SKM-1 treated with dmso at 0.1 percent for 144 hours (cell line): Measurements from ENCODE around the gene NELFA.
"Not testable (repeated sequence)": the region's sequence is repeated elsewhere in the genome, so short reads cannot be mapped to it uniquely, and the experiment has no call there.

ENCODE experiments used
- DNase-seq: peaks from one replicate; lab custom pipeline; 2025; ENCODE audit not compliant: unreplicated experiment; lab: John Stamatoyannopoulos, UW

Gene NELFA

GRCh38 chr4:1994938-1995337 lies 13.8 kb downstream of the NELFA start:
- DNase-seq = no peak

- not testable (repeated sequence) for DNase-seq
These were observed 14.9 kb downstream of the NELFA start for GRCh38 chr4:1993718-1994516.

- DNase-seq = no peak
These were observed 15.6 kb downstream of the NELFA start for GRCh38 chr4:1993169-1993516.

- DNase-seq = no peak
These were observed 16.2 kb downstream of the NELFA start for GRCh38 chr4:1992468-1993168.

- DNase-seq = no peak
These were observed 17.0 kb downstream of the NELFA start for GRCh38 chr4:1991596-1992434.

- no peak for DNase-seq
These were observed 17.7 kb downstream of the NELFA start for GRCh38 chr4:1991087-1991486.

GRCh38 chr4:1990676-1991075 lies 18.1 kb downstream of the NELFA start:
- no peak for DNase-seq

- DNase-seq = no peak
These were observed 18.5 kb downstream of the NELFA start for GRCh38 chr4:1990348-1990645.

- DNase-seq = no peak
These were observed 19.0 kb downstream of the NELFA start for GRCh38 chr4:1989533-1990347.

GRCh38 chr4:1988327-1988724 lies 20.4 kb downstream of the NELFA start:
- no peak for DNase-seq

- DNase-seq = no peak
These were observed 20.9 kb downstream of the NELFA start for GRCh38 chr4:1987721-1988326.

- no peak for DNase-seq
These were observed 21.5 kb downstream of the NELFA start for GRCh38 chr4:1987296-1987695.

- DNase-seq = no peak
These were observed 22.1 kb downstream of the NELFA start for GRCh38 chr4:1986578-1987210.

GRCh38 chr4:1985780-1986577 lies 22.8 kb downstream of the NELFA start:
- DNase-seq = no peak

GRCh38 chr4:1985294-1985693 lies 23.5 kb downstream of the NELFA start:
- DNase-seq = no peak

GRCh38 chr4:1984406-1985191 lies 24.2 kb downstream of the NELFA start:
- no peak for DNase-seq

- DNase-seq = no peak
These were observed 24.8 kb downstream of the NELFA start for GRCh38 chr4:1983846-1984405.
